B cell (primary cell): ENCODE measurements around the gene ASCL5.

Experiments used
- EZH2 ChIP-seq: IDR thresholded peaks from 2 replicates; pipeline ENCODE4 v1.6.1; 2012; ENCODE audit warnings: borderline replicate concordance, low read depth, mild to moderate bottlenecking, moderate library complexity, low read length; ENCODE audit not compliant: insufficient read depth, poor library complexity, severe bottlenecking
- TF ChIP-seq, protein P1 (sequence below): fragments of 200-600 bp; IDR thresholded peaks from one replicate; pipeline ENCODE4 v1.8.0; 2022; ENCODE audit warnings: antibody characterized with exemption, mild to moderate bottlenecking

DNA sequence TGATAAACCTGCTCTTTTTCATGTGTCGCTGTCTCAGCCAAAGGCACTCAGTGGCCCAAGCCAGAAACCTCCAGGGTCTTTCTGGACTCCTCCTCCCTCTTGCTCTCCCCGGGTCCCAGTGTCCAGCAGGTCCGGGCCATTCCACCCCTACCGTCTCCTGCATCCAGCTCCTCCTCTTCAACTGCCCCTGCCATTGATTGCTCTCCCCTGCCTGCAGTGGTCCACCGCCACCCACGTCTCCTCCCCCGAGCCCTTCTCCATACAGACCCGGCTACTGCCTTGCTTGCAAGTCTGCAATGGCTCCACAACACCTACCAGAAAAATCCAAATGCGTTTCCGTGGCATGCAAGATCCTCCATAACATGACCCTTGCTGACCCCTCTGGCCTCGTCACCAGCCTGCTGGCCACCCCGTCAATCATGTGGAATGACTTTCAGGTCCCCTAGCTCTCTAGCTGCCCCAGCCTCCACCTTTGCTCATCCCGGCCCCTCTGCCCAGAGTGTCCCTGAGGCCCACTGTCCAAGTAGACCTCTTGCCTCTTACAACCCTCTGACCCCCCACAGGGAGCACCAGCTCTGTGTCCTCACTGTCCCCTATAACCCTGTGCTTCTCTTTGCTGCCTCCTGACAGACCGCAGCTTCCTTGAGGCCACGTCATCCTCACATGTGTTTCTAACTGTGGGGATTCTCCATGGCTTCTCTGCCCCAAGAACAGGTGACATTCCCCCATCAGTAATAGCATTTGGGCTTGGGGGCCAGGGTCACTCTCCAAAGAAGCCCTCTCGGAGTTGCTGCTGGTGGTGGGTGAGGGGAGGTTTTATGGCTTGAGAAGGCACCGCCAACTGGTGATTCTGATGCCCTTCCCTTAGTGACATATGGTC is 29.8 kb downstream of the ASCL5 start:
- TF ChIP-seq EZH2: no peak
- TF ChIP-seq, protein P1, sequence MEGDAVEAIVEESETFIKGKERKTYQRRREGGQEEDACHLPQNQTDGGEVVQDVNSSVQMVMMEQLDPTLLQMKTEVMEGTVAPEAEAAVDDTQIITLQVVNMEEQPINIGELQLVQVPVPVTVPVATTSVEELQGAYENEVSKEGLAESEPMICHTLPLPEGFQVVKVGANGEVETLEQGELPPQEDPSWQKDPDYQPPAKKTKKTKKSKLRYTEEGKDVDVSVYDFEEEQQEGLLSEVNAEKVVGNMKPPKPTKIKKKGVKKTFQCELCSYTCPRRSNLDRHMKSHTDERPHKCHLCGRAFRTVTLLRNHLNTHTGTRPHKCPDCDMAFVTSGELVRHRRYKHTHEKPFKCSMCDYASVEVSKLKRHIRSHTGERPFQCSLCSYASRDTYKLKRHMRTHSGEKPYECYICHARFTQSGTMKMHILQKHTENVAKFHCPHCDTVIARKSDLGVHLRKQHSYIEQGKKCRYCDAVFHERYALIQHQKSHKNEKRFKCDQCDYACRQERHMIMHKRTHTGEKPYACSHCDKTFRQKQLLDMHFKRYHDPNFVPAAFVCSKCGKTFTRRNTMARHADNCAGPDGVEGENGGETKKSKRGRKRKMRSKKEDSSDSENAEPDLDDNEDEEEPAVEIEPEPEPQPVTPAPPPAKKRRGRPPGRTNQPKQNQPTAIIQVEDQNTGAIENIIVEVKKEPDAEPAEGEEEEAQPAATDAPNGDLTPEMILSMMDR: no peak
